ENCODE results near the gene XRCC6.
"Not testable (repeated sequence)": the region's sequence is repeated elsewhere in the genome, so short reads cannot be mapped to it uniquely, and the experiment has no call there.

The XRCC6 gene

DNA sequence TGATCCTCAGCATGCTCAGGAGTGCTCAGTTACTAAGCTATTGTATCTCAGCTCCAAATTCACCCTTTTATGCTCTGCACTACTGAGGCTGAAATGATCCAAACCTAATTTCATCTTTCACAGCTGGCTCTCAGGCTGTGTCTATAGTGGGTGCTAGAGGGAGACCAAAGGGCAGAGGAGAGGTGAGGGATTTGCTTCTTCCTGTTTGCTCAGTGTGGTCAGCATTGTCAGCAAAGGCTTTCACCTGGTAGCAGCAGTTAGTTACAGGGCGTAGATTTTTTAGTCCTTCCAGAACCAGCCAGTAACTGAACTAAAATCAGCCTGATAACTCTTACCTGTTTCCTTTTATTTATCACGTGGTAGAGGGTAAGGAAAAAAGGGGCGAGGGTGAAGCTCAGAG lies 33.2 kb downstream of the XRCC6 start:
- DNase-seq, result no peak

DNA sequence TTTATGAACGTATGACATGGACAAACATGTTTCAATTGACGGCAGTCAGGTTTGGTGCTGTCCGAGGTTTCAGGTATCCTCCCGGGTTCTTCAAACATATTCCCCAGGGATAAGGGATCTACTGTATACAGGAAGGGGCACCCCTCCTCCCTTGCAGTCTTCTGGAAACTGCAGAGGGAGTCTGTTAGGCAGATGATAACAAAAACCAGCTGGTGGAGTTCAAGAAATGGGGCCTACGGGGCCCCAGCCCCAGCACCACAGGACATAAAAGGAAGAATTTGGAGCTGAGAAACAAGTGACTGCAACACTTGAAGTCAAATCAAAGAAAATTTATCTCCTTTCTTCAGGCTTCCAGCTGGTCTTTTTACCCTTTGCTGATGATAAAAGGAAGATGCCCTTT lies 35.5 kb downstream of the XRCC6 start:
- DNase-seq, result no peak

DNA sequence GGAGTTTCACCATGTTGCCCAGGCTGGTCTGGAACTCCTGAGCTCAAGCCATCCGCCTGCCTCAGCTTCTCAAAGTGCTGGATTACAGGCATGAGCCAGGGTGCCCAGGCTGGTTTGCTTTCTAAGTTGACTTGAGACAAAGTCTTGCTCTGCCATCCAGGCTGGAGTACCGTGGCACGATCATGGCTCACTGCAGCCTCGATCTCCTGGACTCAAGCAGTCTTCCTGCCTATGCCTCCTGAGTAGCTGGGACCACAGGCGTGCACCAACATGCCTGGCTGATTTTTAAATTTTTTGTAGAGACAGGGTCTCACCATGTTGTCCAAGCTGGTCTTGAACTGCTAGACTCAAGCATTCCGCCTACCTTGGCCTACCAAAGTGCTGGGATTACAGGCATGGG lies 36.6 kb downstream of the XRCC6 start:
- DNase-seq, result no peak

DNA sequence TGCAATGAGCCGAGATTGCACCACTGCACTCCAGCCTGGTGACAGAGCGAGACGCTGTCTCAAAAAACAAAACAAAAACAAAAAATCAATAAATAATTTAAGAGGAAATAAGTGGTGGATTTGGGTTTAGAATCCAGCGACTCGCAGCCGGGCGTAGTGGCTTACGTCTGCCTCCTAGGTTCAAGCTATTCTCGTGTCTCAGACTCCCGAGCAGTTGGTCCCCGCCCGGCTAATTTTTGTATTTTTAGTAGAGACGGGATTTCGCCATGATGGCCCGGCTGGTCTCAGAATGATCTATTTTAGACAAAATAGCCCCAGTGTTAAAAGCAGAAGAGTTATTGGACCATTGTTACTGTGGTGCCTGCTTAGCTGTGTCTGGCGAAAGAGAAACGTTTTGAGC lies 37.8 kb downstream of the XRCC6 start:
- no peak for DNase-seq

DNA sequence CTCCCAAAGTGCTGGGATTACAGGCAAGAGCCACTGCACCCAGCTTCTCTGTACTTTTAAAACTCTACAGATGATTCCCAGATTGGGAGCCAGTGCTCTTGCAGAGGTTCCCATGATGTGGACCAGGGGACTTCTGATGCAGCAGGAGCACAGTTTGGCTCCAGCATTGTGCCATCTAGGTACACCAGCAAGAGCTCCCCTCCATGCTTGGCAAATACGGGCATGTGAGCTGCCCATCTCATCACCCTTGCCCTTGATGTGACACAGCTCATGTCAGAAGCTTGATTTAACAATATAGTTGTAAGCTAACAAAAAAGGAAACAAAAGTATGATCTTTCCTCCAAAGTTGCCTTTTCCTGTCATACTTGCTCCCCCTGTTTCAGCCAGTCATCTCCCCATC lies 38.8 kb downstream of the XRCC6 start:
- no peak for DNase-seq

DNA sequence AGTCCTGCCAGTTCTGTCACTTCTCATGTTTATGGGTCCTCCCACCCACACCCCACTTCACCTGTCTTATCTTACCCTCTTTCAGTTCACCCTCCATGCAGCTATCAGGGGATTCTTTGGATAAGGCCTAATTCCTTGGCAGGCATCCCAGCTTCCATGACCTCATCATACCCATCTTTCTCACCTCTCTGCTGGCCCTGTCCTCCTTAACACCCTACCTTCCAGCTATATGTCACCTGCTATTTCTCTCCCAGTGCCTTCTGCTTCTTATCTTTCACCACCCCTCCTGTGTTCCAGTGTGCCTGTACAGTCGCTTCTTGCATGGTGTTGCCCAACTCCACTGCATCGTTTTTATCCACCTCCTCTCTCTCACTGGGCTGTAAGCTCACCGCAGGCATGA lies 39.3 kb downstream of the XRCC6 start:
- no peak for DNase-seq

DNA sequence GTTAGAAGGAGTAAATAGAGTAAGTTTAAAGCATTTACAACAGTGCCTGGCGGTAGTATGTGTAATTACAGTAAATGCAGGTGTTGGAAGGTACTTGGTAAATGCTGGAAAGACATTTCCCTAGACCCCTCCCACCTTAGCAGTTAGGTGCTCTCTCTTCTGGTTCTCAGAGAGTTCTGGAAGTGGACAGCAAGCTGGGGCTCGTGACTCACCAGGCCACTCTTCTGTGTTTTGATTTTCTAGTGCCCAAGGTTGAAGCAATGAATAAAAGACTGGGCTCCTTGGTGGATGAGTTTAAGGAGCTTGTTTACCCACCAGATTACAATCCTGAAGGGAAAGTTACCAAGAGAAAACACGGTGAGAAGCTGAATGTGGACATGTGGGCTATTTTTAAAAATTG lies 40.0 kb downstream of the XRCC6 start:
- DNase-seq, result no peak

DNA sequence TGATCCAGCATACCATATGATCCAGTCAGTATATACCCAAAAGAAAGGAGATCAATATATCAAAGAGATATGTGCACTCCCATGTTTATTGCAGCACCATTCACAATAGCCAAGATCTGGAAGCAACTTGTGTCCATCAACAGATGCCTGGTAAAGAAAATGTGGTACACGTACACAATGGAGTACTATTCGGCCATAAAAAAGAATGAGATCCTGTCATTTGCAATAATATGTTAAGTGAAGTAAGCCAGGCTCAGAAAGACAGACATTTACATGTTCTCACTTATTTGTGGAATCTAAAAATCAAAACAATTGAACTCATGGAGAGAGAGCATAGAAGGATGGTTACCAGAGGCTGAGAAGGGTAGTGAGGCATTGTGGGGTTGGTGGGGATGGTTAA lies 40.6 kb downstream of the XRCC6 start:
- no peak for DNase-seq

DNA sequence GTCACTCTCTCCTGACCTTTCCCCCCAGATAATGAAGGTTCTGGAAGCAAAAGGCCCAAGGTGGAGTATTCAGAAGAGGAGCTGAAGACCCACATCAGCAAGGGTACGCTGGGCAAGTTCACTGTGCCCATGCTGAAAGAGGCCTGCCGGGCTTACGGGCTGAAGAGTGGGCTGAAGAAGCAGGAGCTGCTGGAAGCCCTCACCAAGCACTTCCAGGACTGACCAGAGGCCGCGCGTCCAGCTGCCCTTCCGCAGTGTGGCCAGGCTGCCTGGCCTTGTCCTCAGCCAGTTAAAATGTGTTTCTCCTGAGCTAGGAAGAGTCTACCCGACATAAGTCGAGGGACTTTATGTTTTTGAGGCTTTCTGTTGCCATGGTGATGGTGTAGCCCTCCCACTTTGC lies 42.5 kb downstream of the XRCC6 start:
- DNase-seq, result not testable (repeated sequence)

DNA sequence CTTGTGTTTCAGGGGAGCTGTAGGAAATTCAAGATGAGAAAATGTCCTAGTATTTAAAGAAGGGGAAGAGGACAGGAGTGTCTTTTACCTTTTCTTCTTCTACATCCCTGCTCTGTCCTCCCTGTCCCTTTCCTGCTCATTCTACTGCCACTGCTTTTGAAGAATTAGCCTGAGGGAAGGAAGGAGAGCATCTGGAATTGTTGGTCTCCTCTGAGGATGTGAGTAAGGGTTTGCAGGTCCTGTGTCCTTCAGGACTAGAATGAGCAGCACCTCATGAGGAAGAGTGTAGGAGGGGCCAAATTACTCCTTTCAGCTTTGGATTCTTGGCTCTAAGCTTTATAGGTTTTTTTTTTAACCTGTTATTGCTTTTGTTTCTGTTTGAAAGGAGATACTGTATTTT lies 43.4 kb downstream of the XRCC6 start:
- no peak for DNase-seq

DNA sequence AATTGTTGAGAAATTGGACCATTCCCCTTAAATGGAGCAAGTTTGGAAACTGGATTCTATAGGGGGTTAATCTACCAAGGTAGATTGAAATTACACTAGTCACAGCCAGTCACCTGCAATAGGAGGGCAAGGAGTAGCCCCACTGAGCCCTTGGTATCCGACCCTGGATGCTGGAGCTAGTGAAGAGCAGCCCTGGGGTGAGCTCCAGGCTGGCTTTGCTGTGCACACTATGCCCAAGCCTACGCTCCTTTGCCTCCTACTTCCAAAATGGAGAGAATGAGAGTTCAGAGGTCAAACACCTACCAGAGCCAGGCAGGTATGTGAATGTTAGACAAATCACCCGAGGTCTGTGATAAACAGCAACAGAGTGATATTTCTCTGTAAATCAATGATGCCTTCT lies 43.9 kb downstream of the XRCC6 start:
- DNase-seq, result no peak

DNA sequence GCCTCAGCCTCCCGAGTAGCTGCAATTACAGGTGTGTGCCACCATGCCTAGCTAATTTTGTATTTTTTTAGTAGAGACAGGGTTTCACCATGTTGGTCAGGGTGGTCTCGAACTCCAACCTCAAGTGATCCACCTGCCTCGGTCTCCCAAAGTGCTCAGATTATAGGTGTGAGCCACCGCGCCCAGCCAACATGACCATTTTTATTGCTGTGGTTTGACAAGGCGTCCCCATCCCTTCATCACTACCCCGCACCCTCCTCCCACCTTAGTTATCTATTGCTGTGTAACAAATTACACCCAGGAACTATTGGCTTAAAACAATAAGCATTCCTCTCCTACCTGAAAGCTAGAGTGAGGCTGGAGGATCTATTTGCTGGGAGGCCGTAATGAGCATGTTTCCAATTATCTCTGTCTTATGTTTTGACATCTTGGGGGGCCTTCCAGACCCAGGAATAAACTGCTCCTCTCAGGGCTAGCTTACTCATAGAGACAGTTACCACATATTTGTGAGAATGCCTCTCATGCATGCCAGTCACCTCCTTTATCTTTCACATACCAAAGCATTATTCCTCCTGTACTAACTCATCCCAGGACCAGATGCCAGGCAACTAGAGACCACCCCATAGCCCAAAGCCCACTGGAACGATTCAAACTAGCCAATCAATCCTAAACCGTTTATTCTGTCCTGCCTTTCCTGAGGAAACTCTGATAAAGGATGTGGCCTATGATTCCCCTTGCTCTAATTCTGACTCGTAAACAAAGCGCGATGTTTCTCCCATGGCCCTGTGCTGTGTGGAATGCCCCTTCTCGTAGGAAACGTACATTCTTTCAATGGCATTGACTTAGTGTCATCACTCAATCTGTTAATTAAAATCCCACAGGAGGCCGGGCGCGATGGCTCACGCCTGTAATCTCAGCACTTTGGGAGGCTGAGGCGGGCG lies 48.1 kb downstream of the XRCC6 start:
- DNase-seq, result no peak

DNA sequence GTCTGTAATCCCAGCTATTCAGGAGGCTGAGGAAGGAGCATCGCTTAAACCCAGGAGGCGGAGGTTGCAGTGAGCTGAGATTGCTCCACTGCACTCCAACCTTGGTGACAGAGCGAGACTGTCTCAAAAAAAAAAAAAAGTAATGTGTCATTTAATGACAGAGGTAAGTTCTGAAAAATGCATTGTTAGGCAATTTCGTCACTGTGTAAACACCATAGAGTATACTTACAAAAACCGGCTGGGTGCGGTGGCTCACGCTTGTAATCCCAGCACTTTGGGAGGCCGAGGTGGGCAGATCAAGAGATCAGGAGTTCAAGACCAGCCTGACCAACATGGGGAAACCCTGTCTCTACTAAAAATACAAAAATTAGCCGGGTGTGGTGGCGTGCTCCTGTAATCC lies 51.0 kb downstream of the XRCC6 start:
- not testable (repeated sequence) for DNase-seq

DNA sequence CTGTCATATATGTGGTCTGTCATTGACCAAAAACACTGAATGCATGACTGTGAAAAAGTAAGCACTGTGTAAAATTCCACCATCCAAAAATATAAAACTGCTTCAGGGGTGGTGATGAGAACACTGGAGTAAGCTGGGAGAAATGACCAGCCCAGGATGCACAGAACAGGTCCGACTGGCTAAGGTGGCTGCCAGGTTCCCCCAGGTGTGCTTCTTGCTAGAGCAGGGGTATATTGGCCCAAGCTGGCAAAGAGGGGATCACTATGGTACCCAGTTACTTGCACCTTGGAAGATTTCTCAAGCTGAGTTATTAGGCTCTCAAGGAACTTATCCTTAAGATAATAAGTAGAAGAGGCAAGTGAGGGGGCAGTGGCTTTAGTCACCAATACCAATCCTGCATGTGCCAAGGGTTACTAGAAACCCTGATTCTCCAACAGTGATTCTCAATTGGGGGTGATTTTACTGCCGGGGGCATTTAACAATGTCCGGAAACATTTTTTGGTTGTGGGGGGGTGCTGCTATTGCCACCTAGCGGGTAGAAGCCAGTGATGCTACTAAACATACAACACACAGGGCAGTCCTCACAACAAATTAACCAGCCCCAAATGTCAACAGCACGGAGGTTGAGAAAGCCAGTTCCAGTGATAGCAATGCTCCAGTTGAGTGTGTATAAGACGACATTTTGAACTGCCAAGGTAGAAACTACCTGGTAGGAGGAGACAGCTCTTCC lies 51.9 kb downstream of the XRCC6 start:
- no peak for DNase-seq

DNA sequence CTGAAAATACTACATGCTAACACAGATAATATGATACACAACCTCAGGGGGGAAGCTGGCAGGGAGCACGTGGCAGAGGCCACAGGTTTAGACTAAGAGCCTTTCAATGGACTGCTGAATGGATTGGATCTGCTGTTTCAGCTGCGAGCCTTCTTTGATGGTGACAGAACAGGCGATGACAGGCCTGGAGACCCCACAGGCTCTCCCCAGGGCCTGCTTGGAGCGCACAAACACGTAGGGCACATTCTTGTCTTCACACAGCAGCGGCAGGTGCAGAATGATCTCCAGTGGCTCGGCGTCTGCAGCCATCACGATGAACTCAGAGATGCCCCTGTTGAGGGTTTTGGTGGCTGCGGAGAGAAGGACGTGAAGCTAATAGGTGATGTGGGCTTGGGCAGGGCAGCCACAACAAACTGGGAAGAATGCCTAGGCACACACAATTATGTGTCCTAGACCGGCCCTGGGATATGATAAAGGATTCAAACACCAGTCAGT lies 53.8 kb downstream of the XRCC6 start:
- DNase-seq, result no peak

DNA sequence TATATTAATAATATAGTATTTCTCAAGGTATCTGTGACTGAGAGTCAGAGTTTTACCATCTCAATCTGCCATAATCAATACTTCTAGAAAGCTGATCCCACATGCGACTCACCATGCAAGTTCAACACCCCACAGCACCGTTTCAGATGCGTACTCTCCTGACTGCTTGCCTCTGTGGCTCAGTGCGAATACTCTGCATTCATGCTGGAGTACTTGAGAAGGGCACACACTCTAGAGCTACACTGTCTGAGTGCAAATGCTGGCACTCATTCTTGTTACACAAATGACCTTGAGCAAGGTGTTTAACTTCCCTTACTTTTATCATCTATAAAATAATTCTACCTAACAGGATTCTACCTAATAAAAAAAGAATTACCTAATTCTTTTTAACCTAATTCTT lies 55.0 kb downstream of the XRCC6 start:
- no peak for DNase-seq

DNA sequence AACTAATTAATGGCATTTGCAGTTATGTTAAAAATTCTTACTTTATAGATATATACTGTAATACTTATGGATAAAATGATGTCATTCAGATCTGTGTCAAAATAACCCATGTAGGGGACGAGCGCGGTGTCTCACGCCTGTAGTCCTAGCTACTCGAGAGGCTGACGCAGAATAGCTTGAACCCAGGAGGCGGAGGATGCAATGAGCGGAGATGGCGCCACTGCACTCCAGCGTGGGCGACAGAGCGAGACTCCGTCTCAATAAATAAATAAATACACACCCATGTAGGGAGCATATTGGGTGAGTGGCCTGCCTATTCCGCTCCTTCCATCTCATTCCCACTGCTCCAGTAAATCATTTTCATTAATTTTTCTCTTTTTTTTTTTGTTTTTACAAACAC lies 60.5 kb downstream of the XRCC6 start:
- peak; percentile 28 for DNase-seq

DNA sequence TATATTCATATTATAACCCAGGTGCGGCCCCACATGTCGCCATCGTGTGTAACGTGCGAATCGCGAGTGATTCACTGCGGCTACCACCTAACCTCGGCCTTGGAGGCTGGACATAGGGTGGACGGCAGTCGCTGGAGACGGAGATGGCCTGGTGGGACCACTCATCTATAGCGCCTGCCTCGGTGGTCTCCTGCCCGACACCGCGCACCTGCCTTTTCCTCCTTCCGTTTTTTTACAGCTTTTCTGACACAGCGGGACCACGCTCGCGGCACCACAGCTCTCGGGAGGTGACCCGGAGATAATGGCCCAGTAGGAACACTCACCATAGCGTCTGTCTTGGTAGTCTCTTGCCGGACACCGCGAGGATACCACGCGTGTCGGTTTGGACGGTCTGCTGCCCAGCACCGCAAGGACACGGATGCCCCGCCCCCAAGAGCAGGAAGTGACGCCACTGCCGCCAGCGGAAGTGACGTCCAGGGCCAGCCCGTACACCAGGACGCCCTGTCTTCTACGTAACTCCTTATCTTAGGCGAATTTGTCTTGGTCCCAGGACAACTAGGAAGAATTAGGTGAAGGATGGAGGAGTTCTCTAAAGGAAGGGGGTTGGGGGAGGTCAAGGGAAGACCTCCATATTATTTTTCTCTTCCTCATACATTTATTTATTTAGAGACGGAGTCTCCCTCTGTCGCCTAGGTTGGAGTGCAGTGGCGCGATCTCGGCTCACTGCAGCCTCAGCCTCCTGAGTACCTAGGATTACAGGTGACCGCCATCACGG lies 61.1 kb downstream of the XRCC6 start:
- DNase-seq, result peak; percentile 86

DNA sequence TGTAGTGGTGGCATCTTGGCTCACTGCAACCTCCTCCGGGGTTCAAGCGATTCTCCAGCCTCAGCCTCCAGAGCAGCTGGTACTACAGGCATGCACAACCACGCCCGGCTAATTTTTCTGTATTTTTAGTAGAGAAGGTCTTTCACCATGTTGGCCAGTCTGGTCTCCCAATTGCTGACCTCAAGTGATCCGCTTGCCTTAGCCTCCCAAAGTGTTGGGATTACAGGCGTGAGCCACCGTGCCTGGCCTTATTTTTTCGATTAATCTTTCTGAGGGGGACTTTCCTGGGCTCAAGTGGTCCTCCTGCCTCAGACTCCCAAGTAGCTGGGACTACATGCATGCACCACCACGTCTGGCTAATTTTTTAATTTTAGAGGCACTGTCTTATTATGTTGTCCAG lies 62.0 kb downstream of the XRCC6 start:
- no peak for DNase-seq

DNA sequence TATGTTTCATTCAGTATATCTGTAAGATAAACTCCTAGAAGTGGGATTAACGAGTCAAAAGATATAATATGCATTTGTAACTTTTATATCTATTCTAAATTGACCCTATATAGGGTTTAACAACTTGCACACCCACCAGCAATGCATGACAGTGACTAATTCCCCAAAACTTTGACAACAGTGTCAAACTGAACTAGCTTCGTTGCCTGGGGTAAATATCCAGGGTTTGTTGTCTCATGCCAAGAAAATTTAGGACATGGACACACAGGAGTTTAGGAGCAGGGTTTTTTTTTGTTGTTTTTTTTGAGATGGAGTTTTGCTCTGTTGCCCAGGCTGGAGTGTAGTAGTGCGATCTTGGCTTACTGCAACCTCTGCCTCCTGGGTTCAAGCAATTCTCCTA lies 62.5 kb downstream of the XRCC6 start:
- DNase-seq, result no peak

DNA sequence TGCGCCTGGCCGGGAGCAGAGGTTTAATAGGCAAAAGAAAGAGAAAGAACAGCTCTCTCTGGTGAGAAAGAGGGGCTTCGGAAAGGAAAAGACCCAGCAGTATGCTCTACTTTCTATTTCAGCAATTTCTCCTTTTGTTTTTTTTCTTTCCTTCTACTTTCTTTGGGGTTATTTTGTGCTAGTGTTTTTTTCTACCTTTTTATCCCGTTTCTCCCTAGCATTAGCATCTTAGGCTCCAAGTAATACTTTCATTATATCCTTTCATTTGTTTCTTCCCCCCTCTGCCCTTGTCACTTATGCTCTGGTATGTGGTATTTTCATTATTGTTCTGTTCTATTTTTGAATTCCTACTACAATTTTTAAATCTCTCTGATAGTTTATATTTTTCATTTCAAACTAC lies 63.1 kb downstream of the XRCC6 start:
- DNase-seq, result no peak

DNA sequence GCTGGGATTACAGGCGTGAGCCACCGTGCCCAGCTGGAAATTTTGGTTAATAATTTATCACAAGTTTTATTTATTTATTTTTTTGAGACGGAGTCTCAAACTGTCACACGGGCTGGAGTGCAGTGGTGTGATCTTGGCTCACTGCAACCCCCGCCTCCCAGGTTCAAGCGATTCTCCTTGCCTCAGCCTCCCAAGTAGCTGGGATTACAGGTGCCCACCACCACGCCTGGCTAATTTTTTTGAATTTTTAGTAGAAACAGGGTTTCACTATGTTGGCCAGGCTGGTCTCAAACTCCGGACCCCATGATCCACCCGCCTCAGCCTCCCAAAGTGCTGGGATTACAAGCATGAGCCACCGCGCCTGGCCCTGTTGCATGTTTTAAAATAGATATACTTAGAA lies 65.8 kb downstream of the XRCC6 start:
- DNase-seq, result not testable (repeated sequence)

DNA sequence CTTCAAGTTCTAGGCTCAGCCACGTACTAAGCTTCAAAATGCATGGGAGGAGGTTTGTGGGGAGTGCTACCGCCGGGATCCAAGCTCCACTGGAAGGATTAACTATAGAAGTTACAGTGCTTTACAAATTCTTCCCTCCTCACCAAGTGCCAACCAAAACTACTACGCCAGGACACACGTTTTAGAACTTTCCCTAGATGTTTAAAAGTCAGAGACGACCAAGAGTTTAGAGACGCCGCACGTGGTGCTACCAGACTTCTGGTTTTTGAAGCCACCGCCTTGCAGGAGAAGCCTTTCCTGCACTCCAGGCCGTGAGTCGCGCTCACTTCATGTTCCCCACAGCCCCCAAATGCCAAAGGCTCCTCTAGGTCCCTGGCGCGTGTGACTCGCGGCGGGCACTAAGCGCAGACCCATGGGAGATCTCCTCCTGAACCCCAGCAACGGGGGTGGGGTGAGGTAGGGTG lies 66.8 kb downstream of the XRCC6 start:
- DNase-seq, result peak; percentile 24

Measured in stimulated activated CD4-positive, alpha-beta T cell treated with anti-CD3 and anti-CD28 coated beads, Interleukin-4, amount 100 ng/mL, for 24 hours (primary cell).